Kasumi-1 (cell line): ENCODE data around the gene MAPKAPK2.

ENCODE experiments used
- DNase-seq, 2 experiments: peaks; one replicate each; lab custom pipeline; 2025; lab: John Stamatoyannopoulos, UW

MAPKAPK2 gene

GRCh38 chr1:206722751-206723461, 38.2 kb downstream of the MAPKAPK2 start:
- no peak for DNase-seq

GRCh38 chr1:206723462-206723804, 38.7 kb downstream of the MAPKAPK2 start:
- DNase-seq: no peak

- peak in 1 of 2 experiments; percentile 11 for DNase-seq
These were observed 39.2 kb downstream of the MAPKAPK2 start for GRCh38 chr1:206723805-206724472.

- peak; percentile 78 to 84 for DNase-seq
These were observed 40.6 kb downstream of the MAPKAPK2 start for GRCh38 chr1:206725109-206725963.

GRCh38 chr1:206727981-206728696, 43.4 kb downstream of the MAPKAPK2 start:
- no peak for DNase-seq

GRCh38 chr1:206728697-206728987, 43.9 kb downstream of the MAPKAPK2 start:
- DNase-seq: no peak

GRCh38 chr1:206729050-206729449, 44.3 kb downstream of the MAPKAPK2 start:
- DNase-seq: no peak

- no peak for DNase-seq
These were observed 44.8 kb downstream of the MAPKAPK2 start for GRCh38 chr1:206729507-206729906.

GRCh38 chr1:206732508-206732907, 47.8 kb downstream of the MAPKAPK2 start:
- DNase-seq: no peak

- DNase-seq: no peak
These were observed 48.3 kb downstream of the MAPKAPK2 start for GRCh38 chr1:206732992-206733391.

GRCh38 chr1:206734499-206735142, 49.9 kb downstream of the MAPKAPK2 start:
- DNase-seq: peak; percentile 39 to 57

GRCh38 chr1:206735553-206736031, 50.9 kb downstream of the MAPKAPK2 start:
- DNase-seq: no peak

GRCh38 chr1:206736878-206737728, 52.4 kb downstream of the MAPKAPK2 start:
- DNase-seq: no peak

GRCh38 chr1:206737729-206738201, 53.1 kb downstream of the MAPKAPK2 start:
- DNase-seq: no peak

GRCh38 chr1:206738370-206739366, 54.0 kb downstream of the MAPKAPK2 start:
- DNase-seq: peak in 1 of 2 experiments; percentile 11

GRCh38 chr1:206739411-206740076, 54.8 kb downstream of the MAPKAPK2 start:
- DNase-seq: no peak

GRCh38 chr1:206741142-206741701, 56.5 kb downstream of the MAPKAPK2 start:
- DNase-seq: no peak

- DNase-seq: no peak
These were observed 58.1 kb downstream of the MAPKAPK2 start for GRCh38 chr1:206742719-206743383.
